ENCODE data around the gene LAYN. TPM values are rescaled to one million over a fixed set of nuclear protein-coding genes. Genes with fewer than 3 reads are reported as not detected.

Gene LAYN
- total RNA-seq, 2 donors from 2014 or later = 5.9 to 8.3 TPM

GRCh38 chr11:111561791-111562325, 21.3 kb downstream of the LAYN start:
- WGBS, 2 donors = 54 to 62% methylated on average over 3 of the region's 3 CpGs
- ATAC-seq (peak; percentile 56), DNase-seq (no peak)
- TF ChIP-seq POLR2A (IDR thresholded peaks at IDR 0.05) (no peak), CTCF (IDR thresholded peaks at IDR 0.05) (no peak)
- Histone ChIP-seq H3K36me3 (replicated peaks in 1 of 2; ENCODE audit: insufficient read depth in 1 of 2, low read depth in 2 of 2) (no peaks in the 10 kb centered on the region), H3K27me3 (no peaks in the 10 kb centered on the region), H3K4me3 (no peak overlapping the region), H3K9me3 (no peaks in the 10 kb centered on the region), H3K4me1 (peaks cover 11% of the 10 kb centered on the region), H3K27ac (peak overlapping the region in 2 of 4 donors; percentile 17 to 26)
- intact Hi-C loops (cut with DNase I) = no loop called here

- no peak overlapping the region for H3K4me3 ChIP-seq
- H3K27ac ChIP-seq = peak overlapping the region in 2 of 4 donors; percentile 17 to 26
- WGBS, 2 donors = 72 to 78% methylated on average over 10 of the region's 10 CpGs
- peaks cover 11% of the 10 kb centered on the region for H3K4me1 ChIP-seq
- no peak for DNase-seq
- H3K27me3 ChIP-seq = no peaks in the 10 kb centered on the region
- ATAC-seq = no peak
- H3K36me3 ChIP-seq (replicated peaks in 1 of 2; ENCODE audit: insufficient read depth in 1 of 2, low read depth in 2 of 2) = no peaks in the 10 kb centered on the region
- intact Hi-C loops (cut with DNase I) = no loop called here
- H3K9me3 ChIP-seq = no peaks in the 10 kb centered on the region
- TF ChIP-seq POLR2A (IDR thresholded peaks at IDR 0.05) (no peak), CTCF (IDR thresholded peaks at IDR 0.05) (no peak)
Measured at GRCh38 chr11:111562692-111563389, 22.3 kb downstream of the LAYN start.

GRCh38 chr11:111565114-111565720, 24.7 kb downstream of the LAYN start:
- DNase-seq = peak; percentile 70 to 76 (median 74)
- Histone ChIP-seq H3K27me3 (no peaks in the 10 kb centered on the region), H3K4me3 (no peak overlapping the region), H3K4me1 (peaks cover 11% of the 10 kb centered on the region), H3K27ac (no peak overlapping the region), H3K9me3 (no peaks in the 10 kb centered on the region), H3K36me3 (replicated peaks in 1 of 2; ENCODE audit: insufficient read depth in 1 of 2, low read depth in 2 of 2) (no peaks in the 10 kb centered on the region)
- no peak for TF ChIP-seq POLR2A (IDR thresholded peaks at IDR 0.05)
- peak; percentile 78 to 98 (median 86) for TF ChIP-seq CTCF (IDR thresholded peaks at IDR 0.05)
- intact Hi-C loops (cut with DNase I) = no loop called here
- peak; percentile 69 for ATAC-seq
- 59 to 60% methylated on average over 4 of the region's 4 CpGs for WGBS, 2 donors

GRCh38 chr11:111566324-111566723, 25.8 kb downstream of the LAYN start:
- Histone ChIP-seq H3K27me3 (no peaks in the 10 kb centered on the region), H3K9me3 (no peaks in the 10 kb centered on the region), H3K27ac (no peak overlapping the region), H3K4me1 (peaks cover 11% of the 10 kb centered on the region), H3K4me3 (no peak overlapping the region), H3K36me3 (replicated peaks in 1 of 2; ENCODE audit: insufficient read depth in 1 of 2, low read depth in 2 of 2) (no peaks in the 10 kb centered on the region)
- peak in 1 of 4 donors; percentile 20 for DNase-seq
- intact Hi-C loops (cut with DNase I) = no loop called here
- TF ChIP-seq POLR2A (IDR thresholded peaks at IDR 0.05) (no peak), CTCF (IDR thresholded peaks at IDR 0.05) (peak in 2 of 7 experiments; percentile 3 to 15)
- no peak for ATAC-seq
- WGBS, 2 donors = 48 to 57% methylated on average over 7 of the region's 7 CpGs

Data from body of pancreas (tissue), 4 donors.